NCI-H146 treated with DMSO at 0.1 percent for 48 hours (cell line): ENCODE results near the gene TLE1.

Source experiments
- DNase-seq: peaks from one replicate; lab custom pipeline; 2025; ENCODE audit not compliant: unreplicated experiment; lab: John Stamatoyannopoulos, UW

The TLE1 gene

GRCh38 chr9:81686614-81687520 is 2.5 kb downstream of the TLE1 start:
- peak; percentile 54 for DNase-seq

GRCh38 chr9:81685763-81686613 is 3.4 kb downstream of the TLE1 start:
- no peak for DNase-seq

- DNase-seq, result no peak
These were observed 4.7 kb downstream of the TLE1 start for GRCh38 chr9:81684635-81685034.

- DNase-seq, result no peak
These were observed 5.6 kb downstream of the TLE1 start for GRCh38 chr9:81683704-81684103.

- no peak for DNase-seq
These were observed 6.1 kb downstream of the TLE1 start for GRCh38 chr9:81683238-81683637.

- DNase-seq, result no peak
These were observed 6.5 kb downstream of the TLE1 start for GRCh38 chr9:81682797-81683196.

- DNase-seq, result no peak
These were observed 7.2 kb downstream of the TLE1 start for GRCh38 chr9:81682177-81682576.

- DNase-seq, result no peak
These were observed 8.8 kb downstream of the TLE1 start for GRCh38 chr9:81680506-81680905.

- no peak for DNase-seq
These were observed 9.3 kb downstream of the TLE1 start for GRCh38 chr9:81680006-81680405.

GRCh38 chr9:81678088-81678487 is 11.3 kb downstream of the TLE1 start:
- DNase-seq, result no peak

GRCh38 chr9:81676395-81676794 is 13.0 kb downstream of the TLE1 start:
- no peak for DNase-seq

GRCh38 chr9:81673310-81673709 is 16.0 kb downstream of the TLE1 start:
- no peak for DNase-seq

GRCh38 chr9:81671880-81672280 is 17.5 kb downstream of the TLE1 start:
- no peak for DNase-seq

- no peak for DNase-seq
These were observed 19.5 kb downstream of the TLE1 start for GRCh38 chr9:81669866-81670265.

- DNase-seq, result no peak
These were observed 20.2 kb downstream of the TLE1 start for GRCh38 chr9:81669041-81669651.

GRCh38 chr9:81666123-81666522 is 23.2 kb downstream of the TLE1 start:
- DNase-seq, result no peak

GRCh38 chr9:81665322-81665871 is 23.9 kb downstream of the TLE1 start:
- DNase-seq, result no peak

- DNase-seq, result no peak
These were observed 24.6 kb downstream of the TLE1 start for GRCh38 chr9:81664638-81665222.

- no peak for DNase-seq
These were observed 28.0 kb downstream of the TLE1 start for GRCh38 chr9:81661339-81661738.

- DNase-seq, result peak; percentile 27
These were observed 32.4 kb downstream of the TLE1 start for GRCh38 chr9:81656871-81657337.

- DNase-seq, result no peak
These were observed 33.3 kb downstream of the TLE1 start for GRCh38 chr9:81656004-81656403.
